Muscle layer of colon (tissue), 2 donors: ENCODE measurements around the gene CLEC10A.
"Not testable (repeated sequence)": the region's sequence is repeated elsewhere in the genome, so short reads cannot be mapped to it uniquely, and the experiment has no call there.

ENCODE experiments used
- H3K27ac ChIP-seq: one replicate; pipeline ENCODE4 v1.7.0; 2013; ENCODE audit warnings: low read depth, mild to moderate bottlenecking, low read length, moderate library complexity
- H3K27me3 ChIP-seq, 2 donors: one replicate each; pipeline ENCODE4 v1.7.0; 2013; ENCODE audit warnings: low read length in 2 of 2, mild to moderate bottlenecking in 2 of 2; ENCODE audit not compliant: insufficient read depth in 2 of 2, control insufficient read depth in 1 of 2
- H3K36me3 ChIP-seq: one replicate; pipeline ENCODE4 v1.7.0; 2013; ENCODE audit warnings: mild to moderate bottlenecking, low read length; ENCODE audit not compliant: insufficient read depth
- H3K4me1 ChIP-seq: one replicate; pipeline ENCODE4 v1.7.0; 2013; ENCODE audit warnings: mild to moderate bottlenecking, low read length; ENCODE audit not compliant: insufficient read depth
- H3K4me3 ChIP-seq, 2 donors: one replicate each; pipeline ENCODE4 v1.7.0; 2013; ENCODE audit warnings: low read length in 2 of 2, low read depth in 1 of 2, mild to moderate bottlenecking in 1 of 2, moderate library complexity in 1 of 2
- H3K9ac ChIP-seq: one replicate; pipeline ENCODE4 v1.7.0; 2013; ENCODE audit warnings: low read length
- H3K9me3 ChIP-seq: one replicate; pipeline ENCODE4 v1.7.0; 2013; ENCODE audit warnings: mild to moderate bottlenecking, low read length
- donor health status: abdominal sarcoma.
- donor health status: Adenocarcinoma of cecum.

The CLEC10A gene

DNA sequence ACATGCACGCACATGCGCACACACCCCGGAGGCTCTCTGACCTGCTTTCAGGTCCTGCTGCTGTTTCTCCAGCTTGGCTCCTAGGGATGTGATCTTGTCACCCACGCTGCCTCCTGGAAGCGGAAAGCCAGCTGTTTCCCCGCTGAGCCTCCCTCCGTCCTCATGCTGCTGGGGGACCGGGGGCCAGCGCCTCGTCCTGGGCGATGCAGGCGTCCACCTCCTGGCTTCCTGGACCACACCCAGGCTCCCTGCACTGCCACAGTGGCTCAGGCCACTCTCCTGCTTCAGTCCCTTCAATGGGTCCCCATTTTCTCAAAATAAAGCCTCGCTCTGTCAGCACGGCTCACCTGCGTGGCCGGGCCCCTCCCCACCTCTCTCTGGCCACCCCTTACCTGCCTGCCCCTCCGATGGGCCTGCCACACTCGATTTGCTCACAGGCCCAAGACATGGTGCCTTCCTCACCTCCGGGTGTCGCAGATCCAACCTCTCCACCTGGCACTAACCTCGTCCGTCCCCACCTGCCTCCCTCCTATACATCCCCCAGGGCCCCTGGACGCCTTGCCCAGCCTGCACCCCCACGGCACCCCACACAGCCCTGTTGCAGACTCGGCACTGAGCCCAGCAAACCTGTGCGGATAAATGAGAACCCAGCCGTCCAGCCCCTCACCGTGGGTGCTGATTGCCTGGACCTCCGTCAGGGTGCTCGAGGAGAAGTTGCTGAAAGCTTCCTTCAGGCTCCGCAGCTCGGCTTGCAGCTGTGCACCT, 27.9 kb upstream of the CLEC10A start:
- Histone ChIP-seq H3K27me3 (no peaks in the 10 kb centered on the region), H3K4me1 (no peaks in the 10 kb centered on the region), H3K4me3 (no peak overlapping the region), H3K27ac (no peak overlapping the region), H3K36me3 (no peaks in the 10 kb centered on the region), H3K9ac (no peak overlapping the region), H3K9me3 (no peaks in the 10 kb centered on the region)

DNA sequence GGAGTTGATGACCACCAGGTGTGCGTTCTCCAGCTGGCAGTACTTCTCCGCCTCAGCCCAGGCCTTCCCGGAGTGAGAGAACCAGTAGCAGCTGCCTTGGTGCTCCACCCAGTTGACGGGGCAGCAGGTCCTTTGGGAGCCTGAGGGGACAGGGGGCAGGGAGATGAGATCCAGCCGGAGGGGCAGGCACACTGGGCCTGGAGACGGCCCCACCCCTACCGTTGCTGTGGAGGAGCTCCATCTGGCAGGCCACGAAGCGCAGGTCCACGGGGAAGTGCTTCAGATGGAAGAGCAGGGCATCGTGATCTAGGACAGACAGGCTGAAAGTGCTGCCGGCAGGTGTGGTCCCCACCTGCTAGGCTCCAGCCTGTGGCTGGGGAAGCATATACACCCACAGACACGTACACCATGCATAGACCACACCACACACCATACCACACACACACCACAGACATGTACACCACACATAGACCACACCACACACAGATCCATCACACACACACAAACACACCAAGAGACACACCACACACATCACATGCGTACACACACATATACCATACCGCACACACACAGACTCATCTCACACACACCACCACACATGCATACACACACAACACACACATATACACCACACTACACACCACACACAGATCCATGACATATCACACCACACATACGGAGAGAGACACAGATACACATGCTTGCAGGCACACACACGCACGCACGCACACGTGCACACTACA, 27.1 kb upstream of the CLEC10A start:
- H3K9me3 ChIP-seq: no peaks in the 10 kb centered on the region
- H3K36me3 ChIP-seq: no peaks in the 10 kb centered on the region
- H3K9ac ChIP-seq: no peak overlapping the region
- H3K4me1 ChIP-seq: no peaks in the 10 kb centered on the region
- no peak overlapping the region for H3K4me3 ChIP-seq
- H3K27me3 ChIP-seq: no peaks in the 10 kb centered on the region
- no peak overlapping the region for H3K27ac ChIP-seq

DNA sequence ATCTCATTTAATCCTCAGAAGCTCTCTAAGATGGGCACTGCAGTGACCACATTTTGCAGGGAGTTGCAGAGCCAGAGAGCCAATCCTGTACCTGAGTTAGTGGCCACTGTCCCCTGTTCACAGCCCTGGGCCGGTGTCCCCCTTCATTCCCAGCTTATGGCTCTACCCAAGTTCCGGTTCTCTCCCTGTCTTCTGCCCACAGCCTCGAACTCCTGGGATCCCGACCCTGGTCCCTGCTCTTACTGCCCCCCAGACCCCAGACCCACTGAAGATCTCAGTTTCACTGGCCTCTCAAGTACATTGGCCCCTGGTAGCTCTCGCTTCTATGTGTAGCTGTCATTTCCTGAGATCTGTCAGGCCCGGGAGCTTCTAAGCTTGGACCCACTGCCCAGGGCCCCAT, 22.4 kb upstream of the CLEC10A start:
- no peaks in the 10 kb centered on the region for H3K9me3 ChIP-seq
- H3K27me3 ChIP-seq: no peaks in the 10 kb centered on the region
- no peak overlapping the region for H3K27ac ChIP-seq
- no peaks in the 10 kb centered on the region for H3K36me3 ChIP-seq
- H3K9ac ChIP-seq: no peak overlapping the region
- no peaks in the 10 kb centered on the region for H3K4me1 ChIP-seq
- no peak overlapping the region for H3K4me3 ChIP-seq

- no peaks in the 10 kb centered on the region for H3K36me3 ChIP-seq
- no peaks in the 10 kb centered on the region for H3K27me3 ChIP-seq
- H3K4me3 ChIP-seq: no peak overlapping the region
- H3K9me3 ChIP-seq: no peaks in the 10 kb centered on the region
- no peaks in the 10 kb centered on the region for H3K4me1 ChIP-seq
- no peak overlapping the region for H3K9ac ChIP-seq
- no peak overlapping the region for H3K27ac ChIP-seq
These were observed 21.5 kb upstream of the CLEC10A start for GRCh38 chr17:7101531-7101930.

DNA sequence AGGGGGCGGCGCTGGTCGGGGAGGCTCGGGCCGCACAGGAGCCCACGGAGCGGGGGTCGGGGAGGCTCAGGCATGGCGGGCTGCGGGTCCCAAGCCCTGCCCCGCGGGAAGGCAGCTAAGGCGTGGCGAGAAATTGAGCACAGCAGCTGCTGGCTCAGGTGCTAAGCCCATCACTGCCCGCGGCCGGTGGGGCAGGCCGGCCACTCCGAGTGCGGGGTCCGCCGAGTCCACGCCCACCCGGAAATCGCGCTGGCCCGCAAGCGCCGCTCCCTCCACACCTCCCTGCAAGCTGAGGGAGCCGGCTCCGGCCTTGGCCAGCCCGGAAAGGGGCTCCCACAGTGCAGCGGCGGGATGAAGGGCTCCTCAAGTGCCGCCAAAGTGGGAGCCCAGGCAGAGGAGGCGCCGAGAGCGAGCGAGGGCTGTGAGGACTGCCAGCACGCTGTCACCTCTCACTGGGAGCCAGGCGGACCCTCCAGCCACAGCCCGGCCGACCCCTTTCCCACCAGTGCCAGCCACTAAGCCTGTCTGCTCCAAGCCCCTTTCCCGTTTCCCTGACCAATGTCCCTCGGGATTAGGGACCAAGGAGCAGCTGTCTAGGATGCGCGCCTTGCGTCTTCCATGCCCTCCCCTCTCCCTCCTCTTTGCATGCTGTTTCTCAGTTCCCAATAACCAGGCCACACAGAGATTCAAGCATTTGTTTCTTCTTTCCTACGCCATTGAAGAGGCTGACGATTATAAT, 20.8 kb upstream of the CLEC10A start:
- H3K4me1 ChIP-seq, H3K4me3 ChIP-seq, H3K36me3 ChIP-seq, H3K9ac ChIP-seq, H3K27ac ChIP-seq, H3K9me3 ChIP-seq, H3K27me3 ChIP-seq: not testable (repeated sequence)

- no peak overlapping the region for H3K27ac ChIP-seq
- H3K36me3 ChIP-seq: no peaks in the 10 kb centered on the region
- H3K27me3 ChIP-seq: no peaks in the 10 kb centered on the region
- H3K4me3 ChIP-seq: no peak overlapping the region
- no peak overlapping the region for H3K9ac ChIP-seq
- H3K9me3 ChIP-seq: no peaks in the 10 kb centered on the region
- H3K4me1 ChIP-seq: no peaks in the 10 kb centered on the region
These were observed 18.9 kb upstream of the CLEC10A start for GRCh38 chr17:7098802-7099459.

GRCh38 chr17:7097940-7098339, 17.9 kb upstream of the CLEC10A start:
- Histone ChIP-seq H3K27me3 (no peaks in the 10 kb centered on the region), H3K9me3 (no peaks in the 10 kb centered on the region), H3K4me3 (no peak overlapping the region), H3K4me1 (no peaks in the 10 kb centered on the region), H3K27ac (no peak overlapping the region), H3K9ac (no peak overlapping the region), H3K36me3 (no peaks in the 10 kb centered on the region)

GRCh38 chr17:7095625-7096024, 15.6 kb upstream of the CLEC10A start:
- Histone ChIP-seq H3K9me3 (no peaks in the 10 kb centered on the region), H3K9ac (no peak overlapping the region), H3K27ac (no peak overlapping the region), H3K4me1 (no peaks in the 10 kb centered on the region), H3K27me3 (no peaks in the 10 kb centered on the region), H3K4me3 (no peak overlapping the region), H3K36me3 (no peaks in the 10 kb centered on the region)

DNA sequence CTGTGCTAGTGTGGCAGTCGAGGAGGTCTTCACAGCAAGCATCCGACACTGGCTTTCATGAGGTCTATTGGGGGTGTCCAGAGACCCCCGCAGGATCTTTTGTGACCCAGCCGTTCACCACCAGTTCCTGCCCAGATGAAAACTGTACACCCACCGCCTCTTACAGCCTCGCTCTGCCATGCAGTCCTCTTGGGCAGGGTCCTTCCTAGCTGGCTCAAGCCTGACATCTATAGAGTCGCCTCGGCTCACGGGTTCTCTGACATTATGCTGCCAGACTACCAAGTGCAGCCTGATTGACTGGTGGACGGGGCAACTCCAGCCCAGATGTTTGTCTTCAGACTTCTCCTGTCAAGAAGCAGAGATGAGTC, 14.6 kb upstream of the CLEC10A start:
- no peak overlapping the region for H3K9ac ChIP-seq
- no peaks in the 10 kb centered on the region for H3K4me1 ChIP-seq
- no peak overlapping the region for H3K27ac ChIP-seq
- H3K27me3 ChIP-seq: no peaks in the 10 kb centered on the region
- H3K4me3 ChIP-seq: no peak overlapping the region
- no peaks in the 10 kb centered on the region for H3K36me3 ChIP-seq
- H3K9me3 ChIP-seq: no peaks in the 10 kb centered on the region

DNA sequence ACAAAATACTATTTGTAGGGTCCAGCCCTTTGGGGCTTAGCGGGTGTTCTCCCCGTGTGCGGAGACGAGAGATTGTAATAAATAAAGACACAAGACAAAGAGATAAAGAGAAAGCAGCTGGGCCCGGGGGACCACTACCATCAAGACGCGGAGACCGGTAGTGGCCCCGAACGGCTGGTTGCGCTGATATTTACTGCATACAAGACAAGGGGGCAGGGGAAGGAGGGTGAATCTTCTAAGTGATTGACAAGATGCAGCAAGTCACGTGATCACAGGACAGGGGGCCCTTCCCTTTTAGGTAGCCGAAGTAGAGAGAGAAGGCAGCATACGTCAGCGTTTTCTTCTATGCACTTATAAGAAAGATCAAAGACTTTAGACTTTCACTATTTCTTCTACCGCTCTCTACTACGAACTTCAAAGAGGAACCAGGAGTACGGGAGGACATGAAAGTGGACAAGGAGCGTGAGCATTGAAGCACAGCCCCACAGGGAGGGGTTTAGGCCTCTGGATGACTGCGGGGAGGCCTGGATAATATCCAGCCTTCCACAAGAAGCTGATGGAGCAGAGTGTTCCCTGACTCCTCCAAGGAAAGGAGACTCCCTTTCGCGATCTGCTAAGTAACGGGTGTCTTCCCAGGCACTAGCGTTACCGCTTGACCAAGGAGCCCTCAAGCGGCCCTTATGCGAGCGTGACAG, 11.4 kb upstream of the CLEC10A start:
- not testable (repeated sequence) for H3K9me3 ChIP-seq, H3K4me1 ChIP-seq, H3K27me3 ChIP-seq, H3K9ac ChIP-seq, H3K4me3 ChIP-seq, H3K27ac ChIP-seq, H3K36me3 ChIP-seq

DNA sequence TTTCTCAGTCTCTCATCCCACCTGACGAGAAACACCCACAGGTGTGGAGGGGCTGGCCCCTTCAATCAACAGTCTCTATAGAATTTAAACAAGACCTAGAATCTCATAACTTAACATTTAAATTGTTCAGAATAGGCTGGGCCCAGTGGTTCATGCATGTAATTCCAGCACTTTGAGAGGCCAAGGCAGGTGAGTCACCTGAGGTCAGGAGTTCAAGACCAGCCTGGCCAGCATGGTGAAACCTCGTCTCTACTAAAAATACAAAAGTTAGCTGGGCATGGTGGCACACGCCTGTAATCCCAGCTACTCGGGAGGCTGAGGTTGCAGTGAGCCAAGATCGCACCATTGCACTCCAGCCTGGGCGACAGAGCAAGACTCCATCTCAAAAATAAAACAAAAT, 9.5 kb upstream of the CLEC10A start:
- H3K36me3 ChIP-seq, H3K9me3 ChIP-seq, H3K4me1 ChIP-seq, H3K27me3 ChIP-seq, H3K27ac ChIP-seq, H3K9ac ChIP-seq, H3K4me3 ChIP-seq: not testable (repeated sequence)
